ENCODE data around the gene ZNF593OS. TPM values are rescaled to one million over a fixed set of nuclear protein-coding genes. Genes with fewer than 3 reads are reported as not detected.

Gene ZNF593OS
- total RNA-seq, 2 experiments from 2014 or later: not detected

DNA sequence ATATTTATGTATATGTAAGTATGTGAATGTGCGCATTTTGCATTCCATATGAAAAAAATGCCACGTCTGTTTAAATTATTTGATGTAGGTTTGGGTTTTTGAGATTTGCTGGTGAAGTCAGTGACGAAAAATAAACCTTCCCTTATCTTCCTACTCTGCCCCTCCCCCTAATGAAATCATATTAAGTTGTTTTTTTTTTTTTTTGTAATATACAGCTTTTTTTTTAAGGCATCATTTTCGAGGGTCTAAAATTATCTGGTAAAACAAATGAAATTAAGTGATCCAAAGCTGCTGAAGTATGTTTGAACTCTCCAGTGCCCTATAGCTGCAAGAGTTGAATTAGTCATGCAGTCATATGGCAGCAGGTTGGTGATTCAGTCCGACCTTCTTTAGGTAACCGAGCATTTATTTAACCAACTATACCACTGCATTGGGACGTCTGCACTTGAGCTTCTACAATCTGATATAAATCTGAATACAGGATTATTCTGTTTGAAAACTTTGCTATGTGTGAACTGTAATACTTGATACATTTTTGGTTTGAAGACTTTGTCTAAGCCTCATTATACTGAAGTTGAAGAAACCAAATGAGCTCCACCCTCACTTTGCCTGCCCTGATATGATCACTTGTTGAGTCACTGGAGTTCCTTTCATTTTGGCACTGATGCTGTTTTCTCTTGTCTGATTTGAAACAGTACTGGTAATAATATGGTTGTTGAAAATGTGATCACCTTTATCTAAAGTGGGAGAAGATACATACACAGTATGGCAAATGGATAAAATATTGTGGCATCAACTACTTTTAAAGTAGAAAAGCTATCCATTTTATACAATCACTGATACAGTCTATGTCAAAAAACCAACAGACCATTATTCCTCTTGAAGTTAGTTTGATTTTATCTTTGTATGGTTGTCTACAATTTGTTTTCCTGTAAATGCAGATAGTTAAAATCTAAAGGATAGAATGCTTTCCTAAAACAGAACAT lies 48.4 kb downstream of the ZNF593OS start:
- H3K27me3 Mint-ChIP-seq: no peaks in the 10 kb centered on the region
- peak overlapping the region; percentile 88 for H3K27ac Mint-ChIP-seq
- H3K4me1 Mint-ChIP-seq (ENCODE audit: low read depth): peaks cover 62% of the 10 kb centered on the region
- CTCF ChIA-PET: interaction anchor here (0.9 to 13.9 kb wide), 10 partner anchors 11 to 241 kb away, joined by 3 to 164 read pairs (median 6); partner anchors contain the start of genes CEP85, PDIK1L and ZNF593
- H3K36me3 Mint-ChIP-seq (ENCODE audit: low read depth): peaks cover 33% of the 10 kb centered on the region
- H3K4me3 Mint-ChIP-seq: no peak overlapping the region
- H3K9me3 Mint-ChIP-seq: no peaks in the 10 kb centered on the region
- TF ChIP-seq, protein P1, sequence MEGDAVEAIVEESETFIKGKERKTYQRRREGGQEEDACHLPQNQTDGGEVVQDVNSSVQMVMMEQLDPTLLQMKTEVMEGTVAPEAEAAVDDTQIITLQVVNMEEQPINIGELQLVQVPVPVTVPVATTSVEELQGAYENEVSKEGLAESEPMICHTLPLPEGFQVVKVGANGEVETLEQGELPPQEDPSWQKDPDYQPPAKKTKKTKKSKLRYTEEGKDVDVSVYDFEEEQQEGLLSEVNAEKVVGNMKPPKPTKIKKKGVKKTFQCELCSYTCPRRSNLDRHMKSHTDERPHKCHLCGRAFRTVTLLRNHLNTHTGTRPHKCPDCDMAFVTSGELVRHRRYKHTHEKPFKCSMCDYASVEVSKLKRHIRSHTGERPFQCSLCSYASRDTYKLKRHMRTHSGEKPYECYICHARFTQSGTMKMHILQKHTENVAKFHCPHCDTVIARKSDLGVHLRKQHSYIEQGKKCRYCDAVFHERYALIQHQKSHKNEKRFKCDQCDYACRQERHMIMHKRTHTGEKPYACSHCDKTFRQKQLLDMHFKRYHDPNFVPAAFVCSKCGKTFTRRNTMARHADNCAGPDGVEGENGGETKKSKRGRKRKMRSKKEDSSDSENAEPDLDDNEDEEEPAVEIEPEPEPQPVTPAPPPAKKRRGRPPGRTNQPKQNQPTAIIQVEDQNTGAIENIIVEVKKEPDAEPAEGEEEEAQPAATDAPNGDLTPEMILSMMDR (IDR thresholded peaks at IDR 0.05): no peak
- ATAC-seq (peak; percentile 48), DNase-seq (peak; percentile 29)
- intact Hi-C loops (cut with micrococcal nuclease): no loop called here
- POLR2A ChIA-PET: interaction anchor here (1.0 to 2.0 kb wide), 3 partner anchors 9 to 35 kb away, joined by 3 to 11 read pairs (median 4); partner anchors contain the start of genes FAM110D and PDIK1L

DNA sequence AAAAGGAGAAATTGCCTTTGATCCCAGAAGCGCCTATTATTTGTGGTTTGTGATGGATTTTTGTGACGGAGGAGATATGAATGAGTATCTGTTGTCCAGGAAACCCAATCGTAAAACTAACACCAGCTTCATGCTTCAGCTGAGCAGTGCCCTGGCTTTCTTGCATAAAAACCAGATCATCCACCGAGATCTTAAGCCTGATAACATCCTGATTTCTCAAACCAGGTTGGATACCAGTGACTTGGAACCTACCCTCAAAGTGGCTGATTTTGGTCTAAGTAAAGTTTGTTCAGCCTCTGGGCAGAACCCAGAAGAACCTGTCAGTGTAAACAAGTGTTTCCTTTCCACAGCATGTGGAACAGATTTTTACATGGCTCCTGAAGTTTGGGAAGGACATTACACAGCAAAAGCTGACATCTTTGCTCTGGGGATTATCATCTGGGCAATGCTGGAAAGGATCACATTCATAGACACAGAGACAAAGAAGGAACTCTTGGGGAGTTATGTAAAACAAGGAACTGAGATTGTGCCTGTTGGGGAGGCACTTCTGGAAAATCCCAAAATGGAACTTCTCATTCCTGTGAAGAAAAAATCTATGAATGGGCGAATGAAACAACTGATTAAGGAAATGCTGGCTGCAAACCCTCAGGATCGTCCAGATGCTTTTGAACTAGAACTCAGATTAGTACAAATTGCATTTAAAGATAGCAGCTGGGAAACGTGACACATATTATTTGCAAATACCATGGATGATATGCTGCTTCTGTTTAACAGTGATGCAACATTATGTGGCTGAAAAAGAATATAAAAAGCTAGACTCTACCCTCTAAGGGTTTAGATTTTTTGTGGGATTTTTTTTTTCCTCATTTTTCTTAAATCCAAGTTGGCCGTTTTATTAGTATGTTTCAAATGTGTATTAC lies 49.5 kb downstream of the ZNF593OS start:
- no peaks in the 10 kb centered on the region for H3K27me3 Mint-ChIP-seq
- POLR2A ChIA-PET: interaction anchor here (1.3 to 1.7 kb wide), 2 partner anchors 8 to 23 kb away, joined by 3 to 4 read pairs; no protein-coding TSS in a partner anchor
- TF ChIP-seq, protein P1 (IDR thresholded peaks at IDR 0.05): no peak
- no peak for DNase-seq
- no peaks in the 10 kb centered on the region for H3K9me3 Mint-ChIP-seq
- H3K4me1 Mint-ChIP-seq (ENCODE audit: low read depth): peaks cover 50% of the 10 kb centered on the region
- intact Hi-C loops (cut with micrococcal nuclease): no loop called here
- H3K4me3 Mint-ChIP-seq: no peak overlapping the region
- CTCF ChIA-PET: interaction anchor here (0.8 to 13.9 kb wide), 12 partner anchors 8 to 242 kb away, joined by 3 to 164 read pairs (median 6); partner anchors contain the start of genes CEP85, PDIK1L and ZNF593
- no peak overlapping the region for H3K27ac Mint-ChIP-seq
- peaks cover 39% of the 10 kb centered on the region for H3K36me3 Mint-ChIP-seq (ENCODE audit: low read depth)
- ATAC-seq: no peak

DNA sequence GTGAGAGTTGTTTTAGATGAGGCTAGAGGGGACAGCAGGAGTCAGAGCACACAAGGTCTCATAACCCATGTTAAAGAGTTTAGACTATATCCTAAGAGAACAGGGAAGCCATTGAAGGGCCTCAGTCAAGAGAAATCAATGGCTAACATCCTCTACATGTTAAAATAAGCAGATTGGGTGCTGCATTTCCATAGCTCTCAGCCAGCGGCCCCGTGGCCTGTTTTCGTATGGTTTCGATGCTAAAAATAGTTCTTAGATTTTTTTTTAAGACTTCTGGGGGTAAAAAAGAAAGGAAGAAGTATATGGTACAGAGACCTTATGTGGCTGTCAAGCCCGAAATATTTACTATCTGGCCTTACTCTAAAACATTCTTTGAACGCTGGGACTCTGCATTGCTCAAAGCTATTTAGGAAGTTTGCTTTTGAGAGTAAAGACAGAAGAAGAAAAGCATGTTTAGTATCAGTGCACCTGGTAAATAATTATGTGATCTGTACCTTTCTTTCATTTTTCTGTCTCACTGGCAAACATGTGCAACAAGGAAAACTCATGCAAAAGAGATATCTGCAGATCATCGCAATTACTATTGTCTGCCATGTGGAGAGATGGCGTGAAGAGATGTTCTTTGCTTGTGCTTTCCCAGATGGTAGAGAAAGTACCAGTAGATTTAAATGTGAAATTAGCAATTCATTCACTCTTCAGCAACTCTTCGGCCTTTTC lies 51.6 kb downstream of the ZNF593OS start:
- intact Hi-C loops (cut with micrococcal nuclease): no loop called here
- peak; percentile 34 for ATAC-seq
- Mint-ChIP-seq H3K9me3 (no peaks in the 10 kb centered on the region), H3K27ac (peak overlapping the region; percentile 85), H3K27me3 (no peaks in the 10 kb centered on the region), H3K36me3 (ENCODE audit: low read depth) (peaks cover 42% of the 10 kb centered on the region), H3K4me1 (ENCODE audit: low read depth) (peaks cover 41% of the 10 kb centered on the region), H3K4me3 (peak overlapping the region; percentile 31)
- CTCF ChIA-PET: interaction anchor here (0.8 to 13.9 kb wide), 4 partner anchors 9 to 114 kb away, joined by 3 to 164 read pairs (median 4); partner anchors contain the start of gene CEP85
- TF ChIP-seq, protein P1 (IDR thresholded peaks at IDR 0.05): no peak
- POLR2A ChIA-PET: interaction anchor here (0.7 kb wide), 1 partner anchor 9 kb away, joined by 3 read pairs; the partner anchor contains the start of gene PDIK1L
- peak; percentile 23 for DNase-seq

Other genes with a start within 250 kb of the ZNF593OS start
- gene PAFAH2, start 173.8 kb downstream of the ZNF593OS start, total RNA-seq: 1 to 10 TPM; 7.4 to 8.0 TPM
- gene EXTL1, start 150.1 kb downstream of the ZNF593OS start, total RNA-seq: not detected
- gene SLC30A2, start 125.7 kb downstream of the ZNF593OS start, total RNA-seq: not detected
- under 1 TPM in 1 of 2 experiments, not detected in 1; 0.18 TPM for gene TRIM63, start 104.2 kb downstream of the ZNF593OS start, total RNA-seq
- 10 to 100 TPM; 11.7 to 13.4 TPM for gene PDIK1L, start 60.0 kb downstream of the ZNF593OS start, total RNA-seq
- not detected for gene FAM110D, start 12.8 kb downstream of the ZNF593OS start, total RNA-seq
- gene C1orf232, start 2.9 kb downstream of the ZNF593OS start, total RNA-seq: not detected
- gene ZNF593, start 1.9 kb downstream of the ZNF593OS start, total RNA-seq: 10 to 100 TPM; 40.9 to 41.1 TPM
- gene CNKSR1, start 5.7 kb upstream of the ZNF593OS start, total RNA-seq: 1 to 10 TPM; 1.2 to 1.4 TPM
- not detected for gene CATSPER4, start 18.8 kb upstream of the ZNF593OS start, total RNA-seq
- 10 to 100 TPM; 32.8 to 33.7 TPM for gene CEP85, start 62.4 kb upstream of the ZNF593OS start, total RNA-seq
- gene SH3BGRL3, start 108.3 kb upstream of the ZNF593OS start, total RNA-seq: 100 to 1,000 TPM; 309 to 316 TPM
- 10 to 100 TPM; 24.9 to 26.0 TPM for gene UBXN11, start 134.8 kb upstream of the ZNF593OS start, total RNA-seq
- gene CD52, start 146.1 kb upstream of the ZNF593OS start, total RNA-seq: 100 to 1,000 TPM; 324 to 344 TPM
- gene CRYBG2, start 182.3 kb upstream of the ZNF593OS start, total RNA-seq: 1 to 10 TPM; 4.5 to 6.4 TPM
- 1 to 10 TPM in 1 of 2 experiments, under 1 TPM in 1; 0.69 to 1.3 TPM for gene ZNF683, start 200.9 kb upstream of the ZNF593OS start, total RNA-seq
- gene LIN28A, start 239.0 kb upstream of the ZNF593OS start, total RNA-seq: not detected